ENCODE data around the gene SLC1A1.
"Not testable (repeated sequence)": the region's sequence is repeated elsewhere in the genome, so short reads cannot be mapped to it uniquely, and the experiment has no call there.

The SLC1A1 gene

DNA sequence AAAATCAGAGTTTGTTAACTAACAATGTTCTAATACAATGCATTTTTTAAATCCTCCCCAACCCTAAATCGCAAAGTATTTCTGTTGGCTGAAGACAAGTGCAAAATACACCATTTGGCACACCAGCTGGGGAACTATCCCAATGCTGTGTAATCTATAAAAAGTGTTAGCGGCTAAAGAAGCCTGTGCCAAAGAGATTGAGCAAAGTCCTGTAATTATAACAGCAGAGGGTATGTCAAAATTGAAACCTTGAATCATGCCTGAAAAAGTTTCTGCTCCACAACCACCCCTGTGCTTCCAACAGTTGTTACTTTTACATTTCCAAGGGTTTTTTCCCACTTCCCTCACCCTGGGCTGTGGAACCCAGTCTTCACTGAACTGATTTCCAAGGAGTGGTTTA is 88.7 kb downstream of the SLC1A1 start:
- no peak for DNase-seq (ENCODE audit: low read depth)

GRCh38 chr9:4581035-4581760 is 90.9 kb downstream of the SLC1A1 start:
- DNase-seq (ENCODE audit: low read depth): no peak

- DNase-seq (ENCODE audit: low read depth): no peak
These were observed 91.7 kb downstream of the SLC1A1 start for GRCh38 chr9:4581861-4582565.

- no peak for DNase-seq (ENCODE audit: low read depth)
These were observed 92.7 kb downstream of the SLC1A1 start for GRCh38 chr9:4583001-4583400.

DNA sequence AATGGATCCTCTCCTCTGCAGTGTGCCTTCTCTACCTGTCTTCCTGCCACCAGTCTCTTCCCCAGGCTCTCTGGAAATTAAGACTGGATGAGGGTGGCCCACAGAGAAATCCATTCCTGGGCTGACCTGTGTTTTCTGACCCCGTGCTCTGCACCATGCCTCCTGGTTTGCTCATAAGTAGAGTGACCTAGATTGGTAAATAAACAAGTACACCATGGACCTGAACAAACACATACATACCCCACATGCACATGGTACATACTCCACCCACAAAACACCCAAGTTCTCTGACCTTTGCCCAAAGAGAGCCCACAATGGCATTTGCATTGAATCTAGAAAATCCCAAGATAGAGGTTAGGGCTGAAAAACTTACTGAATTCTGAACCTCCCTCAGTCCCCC is 94.4 kb downstream of the SLC1A1 start:
- DNase-seq (ENCODE audit: low read depth): no peak

DNA sequence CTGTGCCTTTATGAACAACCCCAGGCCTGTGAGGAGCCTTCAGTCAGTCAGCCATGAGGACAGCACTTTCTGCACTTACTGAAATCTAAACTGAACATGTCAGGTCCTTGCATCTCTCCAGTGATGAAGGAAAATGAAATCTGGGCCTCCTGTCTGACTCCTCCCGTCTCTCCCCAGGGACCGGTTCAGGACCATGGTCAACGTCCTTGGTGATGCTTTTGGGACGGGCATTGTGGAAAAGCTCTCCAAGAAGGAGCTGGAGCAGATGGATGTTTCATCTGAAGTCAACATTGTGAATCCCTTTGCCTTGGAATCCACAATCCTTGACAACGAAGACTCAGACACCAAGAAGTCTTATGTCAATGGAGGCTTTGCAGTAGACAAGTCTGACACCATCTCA is 94.9 kb downstream of the SLC1A1 start:
- no peak for DNase-seq (ENCODE audit: low read depth)

DNA sequence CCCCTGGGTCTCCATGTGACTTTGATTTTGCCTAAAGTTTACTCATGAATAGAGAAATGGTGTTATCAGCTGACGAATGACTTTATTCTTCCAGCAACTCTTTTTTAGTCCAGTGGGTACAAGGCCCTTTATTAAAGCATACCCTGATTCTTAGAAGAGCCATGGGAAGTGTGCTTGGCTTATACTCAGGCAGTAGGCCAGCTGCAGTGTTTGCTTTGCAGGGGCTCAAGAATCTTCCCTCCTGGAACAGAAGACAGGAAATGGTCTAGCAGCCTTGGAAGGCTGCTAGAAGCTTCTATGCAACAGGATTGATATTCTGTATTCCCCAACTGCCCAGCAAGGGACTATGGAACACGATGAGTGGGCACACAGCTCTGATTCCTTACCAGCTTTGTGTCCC is 98.5 kb downstream of the SLC1A1 start:
- DNase-seq (ENCODE audit: low read depth): peak; percentile 16

- DNase-seq (ENCODE audit: low read depth): peak; percentile 65
These were observed 100.3 kb downstream of the SLC1A1 start for GRCh38 chr9:4590430-4591122.

DNA sequence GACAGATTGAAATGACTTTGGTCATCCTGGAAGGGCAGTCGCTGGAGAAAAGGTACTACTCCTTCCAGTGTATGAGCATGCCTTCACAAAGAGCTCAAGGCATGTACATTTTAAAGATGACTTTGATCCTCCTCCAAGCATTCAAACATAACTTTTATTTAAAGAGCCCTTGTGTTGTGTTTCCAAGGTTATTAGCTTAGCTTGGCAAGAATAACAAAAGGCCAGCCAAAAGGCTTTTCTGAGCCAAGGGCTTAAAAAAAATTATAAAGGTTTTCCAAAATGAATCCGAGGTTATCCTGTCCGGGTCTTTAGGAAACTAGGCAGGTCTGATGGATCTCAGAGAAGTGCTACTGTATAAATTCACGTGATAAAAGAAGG is 100.8 kb downstream of the SLC1A1 start:
- DNase-seq (ENCODE audit: low read depth): no peak

DNA sequence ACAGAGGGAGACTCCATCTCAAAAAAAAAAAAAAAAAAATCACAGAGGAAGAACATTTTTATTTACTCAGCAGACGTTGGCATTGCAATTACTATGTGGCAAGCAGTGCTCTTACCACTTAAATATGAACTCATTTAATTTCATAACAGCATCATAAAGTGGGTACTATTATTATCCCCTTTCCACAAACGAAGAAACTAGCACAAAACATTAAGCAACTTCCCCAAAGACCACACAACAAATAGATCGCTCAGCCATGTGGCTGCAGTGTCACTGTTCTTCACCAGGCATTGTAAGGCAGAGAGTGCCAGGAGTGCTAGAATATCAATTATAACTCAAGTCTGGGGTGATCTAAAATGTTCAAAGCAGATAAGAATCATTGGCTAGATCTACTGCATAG is 102.0 kb downstream of the SLC1A1 start:
- no peak for DNase-seq (ENCODE audit: low read depth)

DNA sequence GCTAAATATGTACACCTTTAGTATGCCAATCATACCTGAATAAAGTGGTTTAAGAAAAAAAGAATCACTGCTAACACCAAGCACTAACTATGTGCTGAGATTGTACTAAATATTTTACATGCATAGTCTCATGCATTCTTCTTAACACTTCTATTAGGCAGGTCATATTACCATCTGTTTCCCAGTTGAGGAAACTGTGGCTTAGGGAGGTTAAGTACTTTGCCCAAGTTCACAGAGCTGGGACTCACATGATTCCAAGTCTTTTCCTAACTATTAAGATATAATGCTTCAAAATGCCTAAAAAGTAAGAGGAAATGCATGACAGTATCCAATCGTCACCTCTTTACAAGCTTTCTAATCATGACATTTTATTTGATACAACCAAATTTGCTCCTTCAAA is 102.6 kb downstream of the SLC1A1 start:
- DNase-seq (ENCODE audit: low read depth): peak; percentile 40

- peak; percentile 43 for DNase-seq (ENCODE audit: low read depth)
These were observed 104.3 kb downstream of the SLC1A1 start for GRCh38 chr9:4594545-4594944.

- no peak for DNase-seq (ENCODE audit: low read depth)
These were observed 104.7 kb downstream of the SLC1A1 start for GRCh38 chr9:4594994-4595393.

DNA sequence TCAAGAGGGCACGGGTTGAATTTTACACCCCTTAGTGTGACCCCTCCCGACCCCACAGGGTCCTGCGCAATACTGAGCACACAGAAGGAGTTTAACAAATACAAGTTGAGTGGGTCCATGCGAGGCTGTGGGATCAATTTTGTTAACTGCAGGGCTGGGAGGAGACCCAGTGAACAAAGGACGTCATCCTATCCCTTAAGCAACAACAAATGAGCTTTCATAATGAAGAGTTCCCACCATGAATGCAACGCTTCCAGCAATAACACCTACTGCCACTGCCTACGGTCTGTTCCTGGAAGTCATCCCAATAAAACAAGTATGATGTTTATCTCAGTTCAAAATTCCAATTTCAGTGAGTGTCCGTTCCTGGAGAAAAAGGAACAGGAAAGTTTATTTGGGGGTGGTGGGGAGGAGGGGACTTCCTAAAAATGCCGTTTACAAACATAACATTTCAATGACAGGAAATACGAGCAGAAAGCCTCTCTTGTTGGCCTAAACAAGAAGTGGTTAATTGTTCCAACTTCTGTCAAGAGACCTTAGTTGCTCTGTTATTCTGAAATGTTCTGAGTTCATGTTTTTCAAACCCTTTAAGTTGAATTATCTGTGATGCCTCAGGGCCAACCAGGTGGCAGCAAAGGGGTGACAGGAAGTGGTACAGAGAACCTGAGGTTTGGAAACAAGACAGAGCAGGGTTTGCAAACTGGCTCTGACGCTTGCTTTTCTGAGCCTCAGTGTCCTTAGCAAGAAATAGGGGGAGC is 106.1 kb downstream of the SLC1A1 start:
- peak; percentile 23 for DNase-seq (ENCODE audit: low read depth)

DNA sequence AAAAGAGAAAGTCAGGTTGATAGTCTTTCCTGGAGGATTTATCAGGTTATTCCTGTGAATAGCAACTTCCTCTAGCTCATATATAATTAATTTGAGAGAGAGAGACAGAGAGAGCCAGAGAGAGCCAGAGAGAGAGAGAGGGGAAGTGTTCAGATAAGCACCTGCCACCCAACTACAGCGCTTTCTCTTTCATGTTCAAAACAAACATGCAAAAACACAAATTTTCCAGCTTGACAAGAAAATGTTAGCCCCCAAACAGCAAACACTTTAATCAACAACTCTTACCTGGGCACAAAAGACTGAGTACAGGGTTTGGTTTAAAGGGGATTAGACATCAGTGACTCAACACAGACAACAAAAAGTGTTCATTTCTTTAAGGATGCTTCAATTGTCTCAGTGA is 110.1 kb downstream of the SLC1A1 start:
- no peak for DNase-seq (ENCODE audit: low read depth)

- DNase-seq (ENCODE audit: low read depth): no peak
These were observed 113.6 kb downstream of the SLC1A1 start for GRCh38 chr9:4603830-4604229.

DNA sequence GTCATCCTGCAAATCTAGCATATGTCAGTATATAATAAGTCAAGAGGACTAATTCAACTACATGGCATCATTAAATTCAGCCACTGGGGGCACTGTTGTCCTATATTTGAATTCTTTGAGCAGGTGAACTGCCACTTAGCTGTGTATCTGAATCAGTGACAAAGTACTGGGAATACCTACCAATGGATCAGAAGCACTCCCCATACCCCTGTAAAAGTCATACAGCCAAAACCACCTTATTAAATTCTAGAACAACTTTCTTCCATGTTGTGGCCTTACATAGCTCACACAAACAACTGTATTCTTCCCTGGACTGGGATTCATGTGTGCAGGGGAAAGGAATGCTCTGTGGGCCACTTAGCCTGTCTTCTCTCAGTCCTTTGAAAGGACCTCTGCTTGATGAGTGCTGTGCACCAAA is 114.4 kb downstream of the SLC1A1 start:
- peak; percentile 52 for DNase-seq (ENCODE audit: low read depth)

DNA sequence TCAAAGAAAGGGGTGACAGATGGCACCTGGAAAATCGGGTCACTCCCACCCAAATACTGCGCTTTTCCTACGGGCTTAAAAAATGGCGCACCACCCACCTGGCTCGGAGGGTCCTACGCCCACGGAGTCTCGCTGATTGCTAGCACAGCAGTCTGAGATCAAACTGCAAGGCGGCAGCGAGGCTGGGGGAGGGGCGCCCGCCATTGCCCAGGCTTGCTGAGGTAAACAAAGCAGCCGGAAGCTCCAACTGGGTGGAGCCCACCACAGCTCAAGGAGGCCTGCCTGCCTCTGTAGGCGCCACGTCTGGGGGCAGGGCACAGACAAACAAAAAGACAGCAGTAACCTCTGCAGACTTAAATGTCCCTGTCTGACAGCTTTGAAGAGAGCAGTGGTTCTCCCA is 115.8 kb downstream of the SLC1A1 start:
- not testable (repeated sequence) for DNase-seq (ENCODE audit: low read depth)

DNA sequence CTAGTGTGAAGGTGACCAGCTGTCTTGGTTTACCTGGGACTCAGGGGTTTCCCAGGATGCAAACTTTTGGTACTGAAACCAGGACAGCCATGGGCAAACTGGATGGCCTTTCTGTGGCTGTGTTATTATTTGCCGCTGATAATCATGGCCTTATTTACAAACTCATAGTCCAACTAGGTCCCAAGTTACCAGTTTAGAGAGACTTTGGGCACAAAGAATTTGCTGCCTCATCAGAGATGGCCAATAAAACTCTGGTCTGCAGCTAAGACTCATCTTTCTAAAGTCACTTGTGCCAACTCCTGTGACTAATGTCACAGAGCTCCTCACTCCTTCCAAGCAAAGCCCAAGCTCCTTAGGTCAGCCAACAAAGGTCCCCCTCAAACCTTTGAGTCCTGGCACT is 124.4 kb downstream of the SLC1A1 start:
- no peak for DNase-seq (ENCODE audit: low read depth)

- DNase-seq (ENCODE audit: low read depth): peak; percentile 75
These were observed 125.0 kb downstream of the SLC1A1 start for GRCh38 chr9:4615251-4615650.

DNA sequence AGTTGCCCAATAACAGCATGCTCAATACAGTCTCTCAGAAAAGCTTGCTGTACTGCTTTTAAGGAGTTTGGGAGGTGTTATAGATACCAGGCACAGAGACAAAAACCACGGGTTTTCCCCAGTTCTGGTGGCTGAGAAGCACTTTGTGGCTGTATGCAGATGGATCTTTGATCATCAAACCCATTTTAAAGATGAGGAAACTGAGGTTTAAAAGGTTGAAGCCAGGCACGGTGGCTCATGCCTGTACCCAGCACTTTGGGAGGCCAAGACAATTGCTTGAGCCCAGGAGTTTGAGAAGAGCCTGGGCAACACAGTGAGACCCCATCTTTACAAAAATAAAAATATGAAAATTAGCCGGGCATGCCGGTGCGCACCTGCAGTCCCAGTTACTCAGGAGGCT is 125.5 kb downstream of the SLC1A1 start:
- no peak for DNase-seq (ENCODE audit: low read depth)

DNA sequence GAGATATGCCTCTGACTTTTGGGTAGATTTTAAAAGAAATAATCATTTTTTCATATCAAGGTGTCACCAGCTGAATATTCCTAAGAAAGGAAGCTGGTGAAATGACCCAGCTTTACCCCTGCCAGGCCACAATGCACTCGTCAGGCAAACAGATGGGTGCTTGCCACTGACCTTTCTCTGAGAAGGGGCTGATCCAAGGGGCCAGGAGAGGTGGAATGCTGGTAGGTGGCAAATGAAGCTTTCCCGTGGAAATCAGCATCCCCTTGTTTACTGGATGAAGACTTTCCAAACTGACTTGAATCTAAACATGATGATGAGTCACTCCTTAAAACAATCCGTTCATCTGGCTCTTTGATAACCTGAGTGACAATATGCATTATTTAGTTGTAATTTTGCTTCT is 127.5 kb downstream of the SLC1A1 start:
- no peak for DNase-seq (ENCODE audit: low read depth)

- no peak for DNase-seq (ENCODE audit: low read depth)
These were observed 128.4 kb downstream of the SLC1A1 start for GRCh38 chr9:4618700-4619099.
